PC-9 (cell line): ENCODE results near the gene METTL6. TPM values are rescaled to one million over a fixed set of nuclear protein-coding genes. Genes with fewer than 3 reads are reported as not detected.

ENCODE experiments used
- BruUV-seq: library from RNA; stranded (reverse); fragments of 400-500 nt; replicated peaks from 2 replicates; lab custom pipeline; 2021; lab: Mats Ljungman, UMichigan
- CTCF ChIA-PET: fragments of 300-600 bp; sonication (Branson Sonifier 250); formaldehyde crosslinking; loops from one replicate; lab custom pipeline; 2022; ENCODE audit warnings: antibody characterized with exemption; lab: Charles Lee
- POLR2A ChIA-PET: fragments of 300-600 bp; sonication (Branson Sonifier 250); formaldehyde crosslinking; loops from one replicate; lab custom pipeline; 2022; ENCODE audit warnings: antibody characterized with exemption; ENCODE audit not compliant: unreplicated experiment; lab: Charles Lee
- DNase-seq, 2 experiments: peaks; one replicate each; pipeline versions ENCODE4 v3.0.0 to v3.0.0-alpha.2; 2015 to 2022; ENCODE audit warnings: mixed read lengths in 1 of 2
- H2AFZ ChIP-seq: fragments of 200-600 bp; sonication (generic); 2 replicates; pipeline ENCODE4 v1.8.1; 2017; ENCODE audit warnings: antibody characterized with exemption
- H3F3A ChIP-seq: fragments of 200-600 bp; sonication (generic); 2 replicates; pipeline ENCODE4 v1.8.1; 2017; ENCODE audit warnings: antibody characterized with exemption, mild to moderate bottlenecking, low read depth; ENCODE audit not compliant: insufficient read depth
- H3K27ac ChIP-seq: fragments of 200-600 bp; sonication (generic); 2 replicates; pipeline ENCODE4 v1.6.1; 2016; ENCODE audit warnings: mixed run types
- H3K27me3 ChIP-seq: fragments of 200-600 bp; sonication (generic); 2 replicates; pipeline ENCODE4 v1.6.1; 2016; ENCODE audit warnings: low read depth, mixed run types; ENCODE audit not compliant: insufficient read depth
- H3K36me3 ChIP-seq: fragments of 200-600 bp; sonication (generic); 2 replicates; pipeline ENCODE4 v1.6.1; 2016; ENCODE audit warnings: low read depth, mixed run types
- H3K4me1 ChIP-seq: fragments of 200-600 bp; sonication (generic); replicated peaks from 2 replicates; pipeline ENCODE4 v1.6.1; 2016; ENCODE audit warnings: mixed run types; ENCODE audit not compliant: insufficient read depth
- H3K4me2 ChIP-seq: fragments of 200-600 bp; sonication (generic); 2 replicates; pipeline ENCODE4 v1.6.1; 2017; ENCODE audit warnings: mixed run types
- H3K4me3 ChIP-seq: fragments of 200-600 bp; sonication (generic); 2 replicates; pipeline ENCODE4 v1.6.1; 2016; ENCODE audit warnings: mixed run types
- H3K79me2 ChIP-seq: fragments of 200-600 bp; sonication (generic); 2 replicates; pipeline ENCODE4 v1.6.1; 2017; ENCODE audit warnings: low read depth, mixed run types
- H3K9me2 ChIP-seq: fragments of 200-600 bp; sonication (generic); 2 replicates; pipeline ENCODE4 v1.8.1; 2017; ENCODE audit warnings: mild to moderate bottlenecking; ENCODE audit not compliant: insufficient read depth
- H3K9me3 ChIP-seq: fragments of 200-600 bp; sonication (generic); 2 replicates; pipeline ENCODE4 v1.8.1; 2016; ENCODE audit warnings: low read depth; ENCODE audit not compliant: insufficient read depth
- H4K20me1 ChIP-seq: fragments of 200-600 bp; sonication (generic); 2 replicates; pipeline ENCODE4 v1.8.1; 2017; ENCODE audit not compliant: insufficient read depth
- EZH2 ChIP-seq: fragments of 200-600 bp; sonication (generic); IDR thresholded peaks from 2 replicates; pipeline ENCODE4 v1.8.0; 2017; ENCODE audit warnings: antibody characterized with exemption, low read depth
- intact Hi-C: fragments of 100-400 bp; cut with micrococcal nuclease; formaldehyde crosslinking; loops from one replicate; pipeline ENCODE4 v1.10.0; 2022; ENCODE audit not compliant: unreplicated experiment
- total RNA-seq: library from RNA; stranded (reverse); gene quantifications from 2 replicates; pipeline ENCODE4 v1.2.3, GENCODE V29; 2021
- TF ChIP-seq, protein P1 (sequence below): fragments of 200-600 bp; sonication (generic); conservative IDR thresholded peaks from 2 replicates; pipeline ENCODE4 v1.6.1; 2017; ENCODE audit warnings: mixed run types, antibody characterized with exemption, mild to moderate bottlenecking, moderate library complexity

The METTL6 gene
- total RNA-seq, 1 experiment from 2014 or later, result 17.2 TPM

- H3K27me3 ChIP-seq, result no peaks in the 10 kb centered on the region
- CTCF ChIA-PET, result no interaction called here
- no peak for DNase-seq
- no peaks in the 10 kb centered on the region for H3F3A ChIP-seq
- H4K20me1 ChIP-seq, result no peaks in the 10 kb centered on the region
- no peak overlapping the region for H3K4me2 ChIP-seq
- H2AFZ ChIP-seq, result no peak overlapping the region
- H3K4me3 ChIP-seq, result no peak overlapping the region
- TF ChIP-seq, protein P1, sequence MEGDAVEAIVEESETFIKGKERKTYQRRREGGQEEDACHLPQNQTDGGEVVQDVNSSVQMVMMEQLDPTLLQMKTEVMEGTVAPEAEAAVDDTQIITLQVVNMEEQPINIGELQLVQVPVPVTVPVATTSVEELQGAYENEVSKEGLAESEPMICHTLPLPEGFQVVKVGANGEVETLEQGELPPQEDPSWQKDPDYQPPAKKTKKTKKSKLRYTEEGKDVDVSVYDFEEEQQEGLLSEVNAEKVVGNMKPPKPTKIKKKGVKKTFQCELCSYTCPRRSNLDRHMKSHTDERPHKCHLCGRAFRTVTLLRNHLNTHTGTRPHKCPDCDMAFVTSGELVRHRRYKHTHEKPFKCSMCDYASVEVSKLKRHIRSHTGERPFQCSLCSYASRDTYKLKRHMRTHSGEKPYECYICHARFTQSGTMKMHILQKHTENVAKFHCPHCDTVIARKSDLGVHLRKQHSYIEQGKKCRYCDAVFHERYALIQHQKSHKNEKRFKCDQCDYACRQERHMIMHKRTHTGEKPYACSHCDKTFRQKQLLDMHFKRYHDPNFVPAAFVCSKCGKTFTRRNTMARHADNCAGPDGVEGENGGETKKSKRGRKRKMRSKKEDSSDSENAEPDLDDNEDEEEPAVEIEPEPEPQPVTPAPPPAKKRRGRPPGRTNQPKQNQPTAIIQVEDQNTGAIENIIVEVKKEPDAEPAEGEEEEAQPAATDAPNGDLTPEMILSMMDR, result no peak
- TF ChIP-seq EZH2, result no peak
- no peaks in the 10 kb centered on the region for H3K9me2 ChIP-seq
- H3K27ac ChIP-seq, result no peak overlapping the region
- no peaks in the 10 kb centered on the region for H3K79me2 ChIP-seq
- intact Hi-C loops, result no loop called here
- H3K4me1 ChIP-seq, result no peaks in the 10 kb centered on the region
- H3K36me3 ChIP-seq, result no peaks in the 10 kb centered on the region
- no peaks in the 10 kb centered on the region for H3K9me3 ChIP-seq
- BruUV-seq, result no TSS peak
- POLR2A ChIA-PET, result no interaction called here
Measured at GRCh38 chr3:15467227-15468181, 40.2 kb upstream of the METTL6 start.

DNA sequence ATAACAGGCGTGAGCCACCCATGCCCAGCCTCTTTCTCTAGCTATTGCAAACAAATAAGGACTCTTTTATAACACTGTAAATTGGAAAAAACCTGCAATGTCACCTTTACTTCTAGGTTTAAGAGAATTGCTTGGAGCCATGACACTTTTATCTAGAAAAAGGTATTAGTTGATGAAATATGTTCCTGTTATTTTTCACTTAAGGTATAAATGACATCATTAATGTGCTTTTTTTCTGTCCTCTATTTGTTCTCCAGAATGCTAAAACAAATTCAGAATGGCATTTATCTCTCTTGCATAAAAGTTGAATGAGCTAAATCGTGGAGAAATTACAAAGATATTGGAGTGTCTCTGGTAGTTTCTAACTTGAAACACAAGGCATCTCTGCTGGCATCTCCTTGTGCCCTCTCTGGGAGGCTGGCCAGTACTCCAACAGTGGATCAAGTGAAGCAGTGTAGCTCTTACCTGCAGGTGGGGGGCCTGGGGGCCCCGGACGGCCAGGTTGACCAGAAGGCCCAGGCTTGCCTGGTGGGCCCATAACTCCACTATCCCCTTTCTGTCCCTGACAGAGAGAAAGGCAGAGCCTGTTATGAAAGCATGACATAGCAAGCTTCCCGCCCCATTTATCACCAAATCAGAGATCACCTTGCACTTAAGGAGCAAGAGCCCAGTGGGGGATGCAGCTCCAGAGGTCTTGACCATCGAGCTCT lies 38.7 kb upstream of the METTL6 start:
- Histone ChIP-seq H3K4me2 (no peak overlapping the region), H4K20me1 (no peaks in the 10 kb centered on the region), H3K79me2 (no peaks in the 10 kb centered on the region), H3K36me3 (no peaks in the 10 kb centered on the region), H3K4me1 (no peaks in the 10 kb centered on the region), H3K27me3 (no peaks in the 10 kb centered on the region), H3K9me2 (no peaks in the 10 kb centered on the region), H2AFZ (no peak overlapping the region), H3K27ac (no peak overlapping the region), H3K9me3 (no peaks in the 10 kb centered on the region), H3K4me3 (no peak overlapping the region), H3F3A (no peaks in the 10 kb centered on the region)
- CTCF ChIA-PET, result no interaction called here
- TF ChIP-seq EZH2, result no peak
- TF ChIP-seq, protein P1, result no peak
- POLR2A ChIA-PET, result no interaction called here
- no TSS peak for BruUV-seq
- no peak for DNase-seq
- intact Hi-C loops, result no loop called here

DNA sequence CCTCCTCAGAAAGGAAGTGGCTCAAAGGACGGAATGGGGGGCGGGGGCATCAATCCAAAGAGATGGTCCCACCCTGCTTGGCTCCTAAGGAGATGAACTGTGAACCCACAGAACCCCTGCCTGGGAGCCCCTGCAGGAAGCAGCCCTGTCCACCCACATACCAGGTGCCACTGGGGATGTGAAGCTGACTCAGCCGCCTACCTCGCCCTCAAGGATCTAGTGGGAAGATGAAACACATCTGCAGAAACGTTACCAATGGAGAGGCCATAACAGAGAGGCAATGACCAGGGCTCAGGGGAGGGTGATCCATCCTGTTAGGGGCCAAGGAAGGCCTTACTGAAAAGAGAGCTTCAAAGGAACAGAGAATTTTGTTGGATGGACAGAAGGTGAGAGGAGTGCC lies 35.1 kb upstream of the METTL6 start:
- Histone ChIP-seq H3K9me3 (no peaks in the 10 kb centered on the region), H3K4me1 (no peaks in the 10 kb centered on the region), H3K36me3 (no peaks in the 10 kb centered on the region), H3K4me3 (no peak overlapping the region), H3K79me2 (no peaks in the 10 kb centered on the region), H3F3A (no peaks in the 10 kb centered on the region), H4K20me1 (no peaks in the 10 kb centered on the region), H3K27ac (no peak overlapping the region), H3K9me2 (no peaks in the 10 kb centered on the region), H3K4me2 (no peak overlapping the region), H2AFZ (no peak overlapping the region), H3K27me3 (no peaks in the 10 kb centered on the region)
- no peak for DNase-seq
- intact Hi-C loops, result no loop called here
- no TSS peak for BruUV-seq
- ChIA-PET POLR2A (no interaction called here), CTCF (no interaction called here)
- no peak for TF ChIP-seq EZH2
- TF ChIP-seq, protein P1, result no peak
